GM23338 (cell line): ENCODE data around the gene CAMTA1. TPM values are rescaled to one million over a fixed set of nuclear protein-coding genes. Genes with fewer than 3 reads are reported as not detected.

Experiments used
- ATAC-seq: fragments of 200-7000 bp; cut with Tn5 transposase; 3 replicates; pipeline ENCODE4 v1.9.1; 2020
- DNase-seq: peaks from one replicate; pipeline ENCODE4 v3.0.0-alpha.2; 2015; ENCODE audit warnings: low spot score
- H2AFZ ChIP-seq: fragments of 200-600 bp; sonication (generic); 2 replicates; pipeline ENCODE4 v1.8.0; 2016; ENCODE audit warnings: antibody characterized with exemption, mild to moderate bottlenecking, moderate library complexity
- H3F3A ChIP-seq: fragments of 200-600 bp; sonication (generic); replicated peaks from 2 replicates; pipeline ENCODE4 v1.8.0; 2017; ENCODE audit warnings: antibody characterized with exemption, mixed run types, low read depth
- H3K27ac ChIP-seq: fragments of 200-600 bp; sonication (generic); 2 replicates; pipeline ENCODE4 v1.6.1; 2016; ENCODE audit warnings: low read depth
- H3K27me3 ChIP-seq: fragments of 200-600 bp; sonication (generic); 2 replicates; pipeline ENCODE4 v1.8.0; 2016; ENCODE audit warnings: mild to moderate bottlenecking, mixed run types, moderate library complexity; ENCODE audit not compliant: insufficient read depth
- H3K36me3 ChIP-seq: fragments of 200-600 bp; sonication (generic); 2 replicates; pipeline ENCODE4 v1.8.0; 2016; ENCODE audit warnings: mild to moderate bottlenecking; ENCODE audit not compliant: insufficient read depth
- H3K4me1 ChIP-seq: fragments of 200-600 bp; sonication (generic); 2 replicates; pipeline ENCODE4 v1.8.0; 2016; ENCODE audit warnings: mild to moderate bottlenecking, moderate library complexity; ENCODE audit not compliant: insufficient read depth
- H3K4me2 ChIP-seq: fragments of 200-600 bp; sonication (generic); 2 replicates; pipeline ENCODE4 v1.7.1; 2017; ENCODE audit warnings: mixed run types
- H3K4me3 ChIP-seq: fragments of 200-600 bp; sonication (generic); 2 replicates; pipeline ENCODE4 v1.6.1; 2016; ENCODE audit warnings: mixed run types
- H3K79me2 ChIP-seq: fragments of 200-600 bp; sonication (generic); replicated peaks from 2 replicates; pipeline ENCODE4 v1.8.0; 2017; ENCODE audit warnings: mild to moderate bottlenecking; ENCODE audit not compliant: insufficient read depth
- H3K9me2 ChIP-seq: fragments of 200-600 bp; sonication (generic); 2 replicates; pipeline ENCODE4 v1.8.0; 2017; ENCODE audit not compliant: insufficient read depth
- H4K20me1 ChIP-seq: fragments of 200-600 bp; sonication (generic); replicated peaks from 2 replicates; pipeline ENCODE4 v1.8.0; 2017; ENCODE audit warnings: mild to moderate bottlenecking; ENCODE audit not compliant: insufficient read depth
- H3K27ac Mint-ChIP-seq: 2 replicates; pipeline ENCODE4 v1.8.0; 2020; ENCODE audit warnings: inconsistent platforms, mild to moderate bottlenecking, moderate library complexity, mixed read lengths
- H3K27me3 Mint-ChIP-seq: 3 replicates; pipeline ENCODE4 v1.8.0; 2022; ENCODE audit warnings: low read depth, mild to moderate bottlenecking, moderate library complexity, mixed read lengths, inconsistent platforms; ENCODE audit not compliant: insufficient read depth, poor library complexity
- H3K36me3 Mint-ChIP-seq: 3 replicates; pipeline ENCODE4 v1.8.0; 2021; ENCODE audit warnings: low read depth, mild to moderate bottlenecking, inconsistent platforms, moderate library complexity, mixed read lengths
- H3K4me1 Mint-ChIP-seq: 3 replicates; pipeline ENCODE4 v1.8.0; 2020; ENCODE audit warnings: mild to moderate bottlenecking, inconsistent platforms, mixed read lengths
- H3K4me3 Mint-ChIP-seq: 3 replicates; pipeline ENCODE4 v1.8.0; 2021; ENCODE audit warnings: moderate library complexity, mild to moderate bottlenecking, inconsistent platforms, mixed read lengths
- H3K9me3 Mint-ChIP-seq: 3 replicates; pipeline ENCODE4 v1.8.0; 2020; ENCODE audit warnings: moderate library complexity, mild to moderate bottlenecking, inconsistent platforms, mixed read lengths
- ETS1 ChIP-seq: IDR thresholded peaks from 2 replicates; pipeline ENCODE4 v1.6.1; 2016; ENCODE audit warnings: antibody characterized with exemption
- EZH2 ChIP-seq: fragments of 200-600 bp; sonication (generic); IDR thresholded peaks from one replicate; pipeline ENCODE4 v1.8.0; 2017; ENCODE audit warnings: antibody characterized with exemption, mild to moderate bottlenecking, low read depth; ENCODE audit not compliant: unreplicated experiment
- EZH2phosphoT487 ChIP-seq: fragments of 200-600 bp; sonication (generic); IDR thresholded peaks from one replicate; pipeline ENCODE4 v1.8.1; 2018; ENCODE audit warnings: antibody characterized with exemption; ENCODE audit not compliant: unreplicated experiment
- JUNB ChIP-seq: IDR thresholded peaks from one replicate; pipeline ENCODE4 v1.6.1; 2016; ENCODE audit warnings: antibody characterized with exemption; ENCODE audit not compliant: unreplicated experiment
- NANOG ChIP-seq: IDR thresholded peaks from 2 replicates; pipeline ENCODE4 v1.6.1; 2016; ENCODE audit warnings: antibody characterized with exemption, borderline replicate concordance
- POLR2AphosphoS5 ChIP-seq: IDR thresholded peaks from 2 replicates; pipeline ENCODE4 v1.6.1; 2016; ENCODE audit warnings: antibody characterized with exemption, low read depth
- ZNF462 ChIP-seq: fragments of 250-450 bp; sonication (Bioruptor Pico); IDR thresholded peaks from 2 replicates; pipeline ENCODE4 v1.5.0; 2020; ENCODE audit warnings: mild to moderate bottlenecking, moderate library complexity
- polyA plus RNA-seq: library from polyadenylated mRNA; unstranded; fragments of >200 nt; fragmentation: Nextera tagmentation; extraction: Ambion mirVana; gene quantifications from 2 replicates; pipeline ENCODE4 v1.2.1, GENCODE V29; 2016
- total RNA-seq: library from RNA; depleted of rRNA; stranded (reverse); fragments of >200 nt; shearing (Covaris generic); gene quantifications from 2 replicates; pipeline ENCODE4 v1.2.3, GENCODE V29; 2014

Gene CAMTA1
- total and polyA plus RNA-seq, 2 experiments from 2014 or later: 115 to 519 TPM

GRCh38 chr1:7063981-7064380 lies 278.7 kb downstream of the CAMTA1 start (continued):
- TF ChIP-seq ZNF462 (CRISPR knock-in tag) (no peak), POLR2AphosphoS5 (no peak), ETS1 (no peak)

- Histone ChIP-seq H3K4me3 (no peak overlapping the region), H3K27me3 (no peaks in the 10 kb centered on the region), H3K4me2 (no peak overlapping the region), H3K27ac (no peak overlapping the region), H4K20me1 (no peaks in the 10 kb centered on the region), H3K79me2 (no peaks in the 10 kb centered on the region), H3K36me3 (no peaks in the 10 kb centered on the region), H3K4me1 (no peaks in the 10 kb centered on the region; the same call in 1 of the 2 replicates), H3F3A (no peaks in the 10 kb centered on the region), H2AFZ (0 out of 2 replicates have a peak overlapping the region, but pooled peaks have one; percentile 92), H3K9me2 (no peaks in the 10 kb centered on the region; the same call in 1 of the 2 replicates)
- no peak for DNase-seq
- no peak overlapping the region for H3K4me3 Mint-ChIP-seq
- H3K27me3 Mint-ChIP-seq: no peaks in the 10 kb centered on the region
- no peaks in the 10 kb centered on the region for H3K36me3 Mint-ChIP-seq
- no peak overlapping the region for H3K27ac Mint-ChIP-seq
- peaks cover 4% of the 10 kb centered on the region; the same call in 2 of the 3 replicates for H3K4me1 Mint-ChIP-seq
- no peak for ATAC-seq
- H3K9me3 Mint-ChIP-seq: no peaks in the 10 kb centered on the region; the same call in 2 of the 3 replicates
- TF ChIP-seq JUNB (no peak), NANOG (no peak), EZH2phosphoT487 (no peak), ZNF462 (CRISPR knock-in tag) (no peak), EZH2 (no peak), POLR2AphosphoS5 (no peak)
These were observed 283.3 kb downstream of the CAMTA1 start for GRCh38 chr1:7068552-7068951.
